Measurements from ENCODE around the gene FGD5. TPM values are rescaled to one million over a fixed set of nuclear protein-coding genes. Genes with fewer than 3 reads are reported as not detected.

The FGD5 gene
- polyA plus RNA-seq, 1 of the 3 experiments (the other 2 are of a cell fraction): not detected

DNA sequence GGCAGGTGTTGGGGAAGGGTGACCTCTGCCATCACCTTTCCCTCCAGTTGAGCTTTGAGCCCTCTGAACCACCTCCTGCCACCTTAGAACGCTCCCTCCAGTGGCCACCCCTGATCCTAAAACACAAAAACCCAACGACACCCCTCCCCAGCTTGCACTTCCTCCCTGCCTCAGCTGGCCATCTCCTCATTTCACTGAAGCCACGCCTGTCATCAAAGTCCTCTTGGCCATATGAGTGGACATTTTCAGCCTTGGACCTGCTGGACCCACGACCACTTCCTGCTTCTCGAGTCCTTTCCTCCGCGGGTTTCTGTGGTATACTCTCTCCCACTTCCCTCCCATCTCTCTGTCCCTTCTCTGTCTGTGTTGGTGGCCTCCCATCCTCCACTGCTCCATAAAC lies 80.2 kb downstream of the FGD5 start:
- ChIA-PET CTCF (interaction anchor here (0.9 to 1.4 kb wide), 2 partner anchors 9 to 102 kb away, joined by 3 read pairs; no protein-coding TSS in a partner anchor), POLR2A (no interaction called here)
- H3K27ac ChIP-seq (ENCODE audit: low read depth in 2 of 2, low read length in 1 of 2): no peak overlapping the region
- H3K4me2 ChIP-seq: no peak overlapping the region
- no peaks in the 10 kb centered on the region for H3K79me2 ChIP-seq (ENCODE audit: insufficient read depth)
- no peaks in the 10 kb centered on the region for H3K36me3 ChIP-seq (replicated peaks in 1 of 2; ENCODE audit: control insufficient read depth in 1 of 2, insufficient read depth in 2 of 2, low read length in 1 of 2)
- TF ChIP-seq, protein P1, sequence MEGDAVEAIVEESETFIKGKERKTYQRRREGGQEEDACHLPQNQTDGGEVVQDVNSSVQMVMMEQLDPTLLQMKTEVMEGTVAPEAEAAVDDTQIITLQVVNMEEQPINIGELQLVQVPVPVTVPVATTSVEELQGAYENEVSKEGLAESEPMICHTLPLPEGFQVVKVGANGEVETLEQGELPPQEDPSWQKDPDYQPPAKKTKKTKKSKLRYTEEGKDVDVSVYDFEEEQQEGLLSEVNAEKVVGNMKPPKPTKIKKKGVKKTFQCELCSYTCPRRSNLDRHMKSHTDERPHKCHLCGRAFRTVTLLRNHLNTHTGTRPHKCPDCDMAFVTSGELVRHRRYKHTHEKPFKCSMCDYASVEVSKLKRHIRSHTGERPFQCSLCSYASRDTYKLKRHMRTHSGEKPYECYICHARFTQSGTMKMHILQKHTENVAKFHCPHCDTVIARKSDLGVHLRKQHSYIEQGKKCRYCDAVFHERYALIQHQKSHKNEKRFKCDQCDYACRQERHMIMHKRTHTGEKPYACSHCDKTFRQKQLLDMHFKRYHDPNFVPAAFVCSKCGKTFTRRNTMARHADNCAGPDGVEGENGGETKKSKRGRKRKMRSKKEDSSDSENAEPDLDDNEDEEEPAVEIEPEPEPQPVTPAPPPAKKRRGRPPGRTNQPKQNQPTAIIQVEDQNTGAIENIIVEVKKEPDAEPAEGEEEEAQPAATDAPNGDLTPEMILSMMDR (IDR thresholded peaks at IDR 0.05): no peak
- TF ChIP-seq TEAD4 (IDR thresholded peaks at IDR 0.05; ENCODE audit: borderline replicate concordance, insufficient read depth) (no peak), FOSL2 (IDR thresholded peaks at IDR 0.05; ENCODE audit: borderline replicate concordance, low read depth) (no peak), YY1 (IDR thresholded peaks at IDR 0.05; ENCODE audit: low read depth) (no peak), NRF1 (IDR thresholded peaks at IDR 0.05; ENCODE audit: low read depth, low read length) (no peak), GABPA (IDR thresholded peaks at IDR 0.05; ENCODE audit: low read depth) (no peak), ZBTB33 (IDR thresholded peaks at IDR 0.05; ENCODE audit: borderline replicate concordance, low read depth) (no peak), SMC3 (IDR thresholded peaks at IDR 0.05; ENCODE audit: low read depth, low read length) (no peak), RCOR1 (IDR thresholded peaks at IDR 0.05; ENCODE audit: low read length) (no peak), SIN3A (IDR thresholded peaks at IDR 0.05; ENCODE audit: borderline replicate concordance, low read depth, low read length) (no peak), RFX5 (IDR thresholded peaks at IDR 0.05; ENCODE audit: low read length) (no peak), RAD21 (IDR thresholded peaks at IDR 0.05; ENCODE audit: low read length) (no peak), MEF2A (IDR thresholded peaks at IDR 0.05; ENCODE audit: borderline replicate concordance, low read depth) (no peak), JUND (IDR thresholded peaks at IDR 0.05) (no peak), CHD2 (IDR thresholded peaks at IDR 0.05; ENCODE audit: low read length, partially characterized antibody) (no peak), TAF1 (IDR thresholded peaks at IDR 0.05; ENCODE audit: borderline replicate concordance, low read depth, low read length) (no peak)
- TF ChIP-seq, protein P2, sequence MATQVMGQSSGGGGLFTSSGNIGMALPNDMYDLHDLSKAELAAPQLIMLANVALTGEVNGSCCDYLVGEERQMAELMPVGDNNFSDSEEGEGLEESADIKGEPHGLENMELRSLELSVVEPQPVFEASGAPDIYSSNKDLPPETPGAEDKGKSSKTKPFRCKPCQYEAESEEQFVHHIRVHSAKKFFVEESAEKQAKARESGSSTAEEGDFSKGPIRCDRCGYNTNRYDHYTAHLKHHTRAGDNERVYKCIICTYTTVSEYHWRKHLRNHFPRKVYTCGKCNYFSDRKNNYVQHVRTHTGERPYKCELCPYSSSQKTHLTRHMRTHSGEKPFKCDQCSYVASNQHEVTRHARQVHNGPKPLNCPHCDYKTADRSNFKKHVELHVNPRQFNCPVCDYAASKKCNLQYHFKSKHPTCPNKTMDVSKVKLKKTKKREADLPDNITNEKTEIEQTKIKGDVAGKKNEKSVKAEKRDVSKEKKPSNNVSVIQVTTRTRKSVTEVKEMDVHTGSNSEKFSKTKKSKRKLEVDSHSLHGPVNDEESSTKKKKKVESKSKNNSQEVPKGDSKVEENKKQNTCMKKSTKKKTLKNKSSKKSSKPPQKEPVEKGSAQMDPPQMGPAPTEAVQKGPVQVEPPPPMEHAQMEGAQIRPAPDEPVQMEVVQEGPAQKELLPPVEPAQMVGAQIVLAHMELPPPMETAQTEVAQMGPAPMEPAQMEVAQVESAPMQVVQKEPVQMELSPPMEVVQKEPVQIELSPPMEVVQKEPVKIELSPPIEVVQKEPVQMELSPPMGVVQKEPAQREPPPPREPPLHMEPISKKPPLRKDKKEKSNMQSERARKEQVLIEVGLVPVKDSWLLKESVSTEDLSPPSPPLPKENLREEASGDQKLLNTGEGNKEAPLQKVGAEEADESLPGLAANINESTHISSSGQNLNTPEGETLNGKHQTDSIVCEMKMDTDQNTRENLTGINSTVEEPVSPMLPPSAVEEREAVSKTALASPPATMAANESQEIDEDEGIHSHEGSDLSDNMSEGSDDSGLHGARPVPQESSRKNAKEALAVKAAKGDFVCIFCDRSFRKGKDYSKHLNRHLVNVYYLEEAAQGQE (IDR thresholded peaks at IDR 0.05; ENCODE audit: low read depth, low read length): no peak
- H3K9me2 ChIP-seq: no peaks in the 10 kb centered on the region
- no peak for DNase-seq
- no peaks in the 10 kb centered on the region for H3F3A ChIP-seq (replicated peaks; ENCODE audit: insufficient read depth)
- no peaks in the 10 kb centered on the region for H3K27me3 ChIP-seq (ENCODE audit: insufficient read depth)
- no peak overlapping the region for H3K4me3 ChIP-seq (ENCODE audit: low read depth in 2 of 2, low read length in 1 of 2)
- no peak overlapping the region for H3K9ac ChIP-seq
- no peaks in the 10 kb centered on the region for H3K9me3 ChIP-seq
- no peak overlapping the region for H2AFZ ChIP-seq (ENCODE audit: low read depth)
- H4K20me1 ChIP-seq (ENCODE audit: insufficient read depth): no peaks in the 10 kb centered on the region
- WGBS (ENCODE audit: low lambda C conversion rate): 33% methylated on average over 7 of the region's 7 CpGs
- H3K4me1 ChIP-seq (ENCODE audit: control insufficient read depth in 1 of 2, insufficient read depth in 2 of 2, low read depth in 1 of 2, low read length in 1 of 2): peaks cover 0 to 3% of the 10 kb centered on the region in 2 experiments; a peak in 1 of 4 replicates

All from SK-N-SH (cell line).